CD8-positive, alpha-beta memory T cell (primary cell): ENCODE measurements around the gene PRRC1. TPM values are rescaled to one million over a fixed set of nuclear protein-coding genes. Genes with fewer than 3 reads are reported as not detected.

ENCODE experiments used
- polyA plus RNA-seq: library from polyadenylated mRNA; unstranded; fragments of 300-500 nt; fragmentation: Illumina TruSeq; gene quantifications from one replicate; pipeline ENCODE4 v1.2.3, GENCODE V29; 2021
- total RNA-seq, 2 experiments: library from RNA; stranded (reverse); gene quantifications; one replicate each; pipeline ENCODE4 v1.2.3, GENCODE V29; 2021

PRRC1 gene
- total and polyA plus RNA-seq, 3 experiments from 2014 or later = 32.4 to 37.5 (median 34.6) TPM

Other genes with a start within 250 kb of the PRRC1 start
- not detected for gene MEGF10, start 226.8 kb upstream of the PRRC1 start, total RNA-seq
- not detected for gene MEGF10, start 226.8 kb upstream of the PRRC1 start, polyA plus RNA-seq
- gene CTXN3, start 131.4 kb downstream of the PRRC1 start, total RNA-seq = not detected
- not detected for gene CTXN3, start 131.4 kb downstream of the PRRC1 start, polyA plus RNA-seq
- gene CCDC192, start 185.8 kb downstream of the PRRC1 start, total RNA-seq = not detected
- not detected for gene CCDC192, start 185.8 kb downstream of the PRRC1 start, polyA plus RNA-seq